HEK293T (cell line): ENCODE data around the gene HENMT1.

Experiments used
- CTCF ChIA-PET: fragments of 350-600 bp; formaldehyde crosslinking; extraction: SDS; loops from one replicate; lab custom pipeline; 2021; ENCODE audit warnings: antibody characterized with exemption, inconsistent platforms; lab: Yijun Ruan, JAX
- POLR2A ChIA-PET: fragments of 350-600 bp; formaldehyde crosslinking; extraction: SDS; loops from one replicate; lab custom pipeline; 2020; ENCODE audit warnings: antibody characterized with exemption, inconsistent platforms; lab: Yijun Ruan, JAX
- DNase-seq: peaks from one replicate; pipeline ENCODE4 v3.0.0; 2012; ENCODE audit warnings: mixed read lengths; ENCODE audit errors: extremely low spot score
- ARNT ChIP-seq: fragments of 450-650 bp; IDR thresholded peaks from 2 replicates; pipeline ENCODE4 v1.6.1; 2017; ENCODE audit warnings: mild to moderate bottlenecking
- BHLHE40 ChIP-seq: fragments of 450-650 bp; IDR thresholded peaks from 2 replicates; pipeline ENCODE4 v1.6.1; 2016; ENCODE audit warnings: mild to moderate bottlenecking, moderate library complexity, borderline replicate concordance
- CTBP1 ChIP-seq: fragments of 450-650 bp; IDR thresholded peaks from 2 replicates; pipeline ENCODE4 v1.6.1; 2016; ENCODE audit warnings: borderline replicate concordance
- ELF4 ChIP-seq: fragments of 450-650 bp; IDR thresholded peaks from 2 replicates; pipeline ENCODE4 v1.6.1; 2017; ENCODE audit warnings: antibody characterized with exemption
- FOXA1 ChIP-seq: fragments of 450-650 bp; IDR thresholded peaks from 2 replicates; pipeline ENCODE4 v1.6.1; 2016; ENCODE audit warnings: mild to moderate bottlenecking
- FOXK2 ChIP-seq: fragments of 450-650 bp; IDR thresholded peaks from 2 replicates; pipeline ENCODE4 v1.6.1; 2016; ENCODE audit warnings: mild to moderate bottlenecking
- FOXM1 ChIP-seq: fragments of 450-650 bp; IDR thresholded peaks from 2 replicates; pipeline ENCODE4 v1.6.1; 2017; ENCODE audit warnings: mild to moderate bottlenecking, borderline replicate concordance
- HDGF ChIP-seq: fragments of 450-650 bp; IDR thresholded peaks from 2 replicates; pipeline ENCODE4 v1.6.1; 2017; ENCODE audit warnings: antibody characterized with exemption, borderline replicate concordance
- L3MBTL2 ChIP-seq: fragments of 450-650 bp; conservative IDR thresholded peaks from 2 replicates; pipeline ENCODE4 v1.6.1; 2016; ENCODE audit warnings: mild to moderate bottlenecking
- LEF1 ChIP-seq: fragments of 450-650 bp; IDR thresholded peaks from 2 replicates; pipeline ENCODE4 v1.6.1; 2017; ENCODE audit warnings: mild to moderate bottlenecking, borderline replicate concordance
- NFRKB ChIP-seq: fragments of 450-650 bp; IDR thresholded peaks from 2 replicates; pipeline ENCODE4 v1.6.1; 2016; ENCODE audit warnings: mild to moderate bottlenecking, moderate library complexity
- SP1 ChIP-seq: fragments of 450-650 bp; IDR thresholded peaks from 2 replicates; pipeline ENCODE4 v1.6.1; 2017
- SUZ12 ChIP-seq: fragments of 450-650 bp; IDR thresholded peaks from 2 replicates; pipeline ENCODE4 v1.6.1; 2016; ENCODE audit warnings: mild to moderate bottlenecking
- TARDBP ChIP-seq: fragments of 450-650 bp; IDR thresholded peaks from 2 replicates; pipeline ENCODE4 v1.6.1; 2016
- ZNF384 ChIP-seq: fragments of 450-650 bp; IDR thresholded peaks from 2 replicates; pipeline ENCODE4 v1.6.1; 2016
- TF ChIP-seq, protein P1 (sequence below): fragments of 450-650 bp; IDR thresholded peaks from 2 replicates; pipeline ENCODE4 v1.6.1; 2016

Gene HENMT1

DNA sequence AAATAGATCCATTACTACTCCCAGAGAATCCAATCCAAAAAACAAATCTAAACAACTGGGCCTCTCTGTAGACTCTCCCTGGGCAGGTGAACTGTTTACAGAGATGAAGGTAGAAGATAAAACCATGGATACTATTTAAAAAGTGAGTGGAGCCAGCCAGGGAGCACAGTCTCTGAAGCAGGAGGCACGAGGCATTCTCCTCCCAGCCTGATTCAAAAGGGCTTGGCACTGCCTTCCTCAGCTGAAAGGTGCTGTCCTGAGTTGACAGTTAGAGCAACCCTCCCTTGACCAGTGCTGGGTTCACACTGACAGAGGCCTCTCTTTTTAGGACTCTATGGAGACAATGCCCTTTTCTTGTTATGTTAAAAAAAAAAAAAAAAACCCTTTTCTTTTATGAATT, 36.8 kb downstream of the HENMT1 start:
- TF ChIP-seq FOXM1 (no peak), NFRKB (no peak), TARDBP (no peak), BHLHE40 (no peak), L3MBTL2 (no peak), LEF1 (no peak), SP1 (no peak), HDGF (no peak), ELF4 (no peak), CTBP1 (no peak), ZNF384 (no peak), FOXA1 (no peak), SUZ12 (no peak), FOXK2 (no peak), ARNT (no peak)
- TF ChIP-seq, protein P1, sequence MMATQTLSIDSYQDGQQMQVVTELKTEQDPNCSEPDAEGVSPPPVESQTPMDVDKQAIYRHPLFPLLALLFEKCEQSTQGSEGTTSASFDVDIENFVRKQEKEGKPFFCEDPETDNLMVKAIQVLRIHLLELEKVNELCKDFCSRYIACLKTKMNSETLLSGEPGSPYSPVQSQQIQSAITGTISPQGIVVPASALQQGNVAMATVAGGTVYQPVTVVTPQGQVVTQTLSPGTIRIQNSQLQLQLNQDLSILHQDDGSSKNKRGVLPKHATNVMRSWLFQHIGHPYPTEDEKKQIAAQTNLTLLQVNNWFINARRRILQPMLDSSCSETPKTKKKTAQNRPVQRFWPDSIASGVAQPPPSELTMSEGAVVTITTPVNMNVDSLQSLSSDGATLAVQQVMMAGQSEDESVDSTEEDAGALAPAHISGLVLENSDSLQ: no peak
- ChIA-PET POLR2A (no interaction called here), CTCF (interaction anchor here (0.7 kb wide), 1 partner anchor 258 kb away, joined by 3 read pairs; no protein-coding TSS in a partner anchor)
- no peak for DNase-seq

- CTCF ChIA-PET: no interaction called here
- TF ChIP-seq, protein P1: no peak
- TF ChIP-seq ZNF384 (no peak), L3MBTL2 (no peak), SP1 (no peak), FOXA1 (no peak), LEF1 (no peak), FOXM1 (no peak), CTBP1 (no peak), FOXK2 (no peak), TARDBP (no peak), ELF4 (no peak), NFRKB (no peak), BHLHE40 (no peak)
- no peak for DNase-seq
These were observed 43.2 kb downstream of the HENMT1 start for GRCh38 chr1:108617724-108618056.

DNA sequence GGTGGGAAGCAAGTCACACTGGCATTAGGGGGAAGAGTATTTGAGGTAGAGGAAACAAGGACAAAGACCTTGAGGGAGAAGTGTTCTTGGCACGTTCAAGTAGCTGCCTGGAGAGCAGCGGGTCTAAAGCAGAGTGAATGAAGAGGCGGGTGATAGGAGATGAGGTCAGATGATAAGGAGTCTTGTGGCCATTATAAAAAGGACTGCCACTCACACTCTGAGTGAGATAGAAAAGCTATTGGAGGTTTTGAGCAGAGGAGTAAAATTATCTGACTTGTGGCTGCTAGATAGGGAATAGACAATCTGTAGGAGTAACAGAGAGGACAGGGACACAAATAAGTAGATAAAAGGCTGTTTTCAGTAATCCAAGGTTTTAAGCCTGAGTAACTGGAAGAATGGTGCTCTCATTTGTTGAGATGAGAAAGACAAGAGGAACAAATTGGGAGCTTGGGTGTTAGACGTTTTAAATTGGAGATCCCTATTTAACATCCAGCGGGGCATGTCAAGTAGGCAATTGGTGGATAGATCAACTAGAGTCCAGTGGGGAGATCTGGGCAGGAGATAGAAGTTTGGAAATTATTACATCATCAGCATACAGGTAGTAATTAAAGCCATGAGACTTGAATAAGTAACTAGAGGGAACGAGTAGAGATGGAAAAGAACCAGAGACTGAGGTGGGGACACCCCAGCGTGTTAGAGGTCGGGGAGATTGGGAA, 43.7 kb downstream of the HENMT1 start:
- no peak for TF ChIP-seq SP1
- TF ChIP-seq, protein P1: no peak
- no peak for TF ChIP-seq FOXA1
- TF ChIP-seq LEF1: no peak
- TF ChIP-seq NFRKB: no peak
- no peak for TF ChIP-seq BHLHE40
- TF ChIP-seq FOXM1: no peak
- TF ChIP-seq ELF4: no peak
- TF ChIP-seq L3MBTL2: no peak
- no peak for TF ChIP-seq TARDBP
- no peak for TF ChIP-seq ZNF384
- TF ChIP-seq CTBP1: no peak
- no peak for TF ChIP-seq SUZ12
- POLR2A ChIA-PET: no interaction called here
- DNase-seq: no peak
- CTCF ChIA-PET: no interaction called here

More at GRCh38 chr1:108617724-108618056, 43.2 kb downstream of the HENMT1 start:
- POLR2A ChIA-PET: no interaction called here

- no peak for DNase-seq
- POLR2A ChIA-PET: interaction anchor here (0.6 kb wide), 1 partner anchor 1230 kb away, joined by 3 read pairs; no protein-coding TSS in a partner anchor
- CTCF ChIA-PET: interaction anchor here (0.7 kb wide), 1 partner anchor 28 kb away, joined by 3 read pairs; no protein-coding TSS in a partner anchor
- TF ChIP-seq L3MBTL2 (no peak), SP1 (no peak), ARNT (no peak), TARDBP (no peak), ZNF384 (no peak), FOXM1 (no peak), CTBP1 (no peak), NFRKB (no peak), HDGF (no peak), ELF4 (no peak), BHLHE40 (no peak), SUZ12 (no peak), LEF1 (no peak), FOXA1 (no peak), FOXK2 (no peak)
- TF ChIP-seq, protein P1: no peak
These were observed 45.3 kb downstream of the HENMT1 start for GRCh38 chr1:108615544-108615943.

GRCh38 chr1:108612496-108612895, 48.4 kb downstream of the HENMT1 start:
- POLR2A ChIA-PET: no interaction called here
- CTCF ChIA-PET: no interaction called here
- no peak for DNase-seq
- no peak for TF ChIP-seq TARDBP
